Sigmoid colon (tissue), 3 donors: ENCODE data around the gene CSF3R.

ENCODE experiments used
- CTCF ChIP-seq, 4 experiments: fragments of 450-650 bp in 3 of 4; fragments of 200-600 bp in 1 of 4; IDR thresholded peaks; one replicate each; pipeline ENCODE4 v1.5.1; 2016 to 2019; ENCODE audit warnings: antibody characterized with exemption in 4 of 4, mild to moderate bottlenecking in 3 of 4, moderate library complexity in 2 of 4
- POLR2A ChIP-seq, 2 donors: fragments of 450-650 bp; IDR thresholded peaks; one replicate each; pipeline ENCODE4 v1.6.1; 2016; ENCODE audit warnings: antibody characterized with exemption in 2 of 2, mild to moderate bottlenecking in 2 of 2, moderate library complexity in 2 of 2

- no peak for TF ChIP-seq CTCF (IDR thresholded peaks at IDR 0.05)
- no peak for TF ChIP-seq POLR2A (IDR thresholded peaks at IDR 0.05)
Observed at GRCh38 chr1:36448530-36449056, 34.1 kb downstream of the CSF3R start.
